DMS153 (cell line): ENCODE measurements around the gene PARG.
"Not testable (repeated sequence)": the region's sequence is repeated elsewhere in the genome, so short reads cannot be mapped to it uniquely, and the experiment has no call there.

ENCODE experiments used
- DNase-seq: peaks from one replicate; lab custom pipeline; 2025; lab: John Stamatoyannopoulos, UW

PARG gene

GRCh38 chr10:49827297-49827696 lies 114.5 kb downstream of the PARG start:
- no peak for DNase-seq

- DNase-seq = no peak
These were observed 122.4 kb downstream of the PARG start for GRCh38 chr10:49819234-49819958.

DNA sequence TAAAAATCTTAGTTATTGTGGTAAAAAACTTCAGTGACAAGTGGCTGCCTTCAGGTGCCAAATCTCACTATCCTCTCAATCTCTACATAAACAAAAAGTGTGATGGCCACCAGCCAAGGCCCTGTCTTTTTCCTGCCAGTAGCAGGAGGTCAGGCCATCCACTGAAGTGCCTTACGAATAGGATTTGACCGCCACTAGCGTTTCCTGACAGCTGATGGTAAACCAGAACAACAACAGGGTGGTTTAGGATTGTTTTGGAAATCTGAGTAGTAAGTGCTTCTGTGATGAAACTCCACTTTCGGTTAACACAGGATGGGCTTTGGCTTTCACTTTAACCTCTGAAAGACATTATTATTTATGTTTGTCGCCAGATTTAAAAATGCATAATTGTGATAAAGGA lies 124.0 kb downstream of the PARG start:
- peak; percentile 33 for DNase-seq

- no peak for DNase-seq
These were observed 137.8 kb downstream of the PARG start for GRCh38 chr10:49803988-49804387.

DNA sequence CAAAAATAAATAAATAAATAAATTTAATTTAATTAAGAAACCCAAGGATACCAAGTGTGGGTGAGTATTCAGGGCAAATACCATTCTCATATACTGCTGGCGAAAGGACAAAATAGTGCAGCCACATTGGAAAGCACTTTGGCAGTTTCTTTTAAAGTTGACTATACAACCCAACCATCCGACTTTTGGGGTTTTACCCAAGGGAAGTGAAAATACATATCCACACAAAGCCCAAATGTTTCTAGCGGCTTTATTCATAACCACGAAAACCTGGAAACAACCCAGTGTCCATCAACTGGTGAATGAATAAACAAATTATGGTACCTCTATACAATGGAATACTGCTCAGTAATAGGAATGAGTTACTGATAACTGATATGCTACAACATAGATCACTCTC lies 143.6 kb downstream of the PARG start:
- DNase-seq = no peak

DNA sequence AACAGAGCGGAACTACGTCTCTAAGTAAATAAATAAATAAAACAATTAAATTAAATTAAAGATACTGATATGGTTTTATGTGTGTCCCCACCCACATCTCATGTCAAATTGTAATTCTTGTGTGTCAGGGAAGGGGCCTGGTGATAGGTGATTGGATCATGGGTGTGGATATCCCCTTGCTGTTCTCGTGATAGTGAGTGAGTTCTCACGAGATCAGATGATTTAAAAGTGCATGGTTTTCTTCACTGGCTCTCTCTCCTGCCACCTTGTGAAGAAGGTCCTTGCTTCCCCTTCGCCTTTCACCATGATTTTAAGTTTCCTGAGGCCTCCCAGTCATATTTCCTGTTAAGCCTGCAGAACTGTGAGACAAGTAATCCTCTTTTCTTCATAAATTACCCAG lies 150.7 kb downstream of the PARG start:
- no peak for DNase-seq

DNA sequence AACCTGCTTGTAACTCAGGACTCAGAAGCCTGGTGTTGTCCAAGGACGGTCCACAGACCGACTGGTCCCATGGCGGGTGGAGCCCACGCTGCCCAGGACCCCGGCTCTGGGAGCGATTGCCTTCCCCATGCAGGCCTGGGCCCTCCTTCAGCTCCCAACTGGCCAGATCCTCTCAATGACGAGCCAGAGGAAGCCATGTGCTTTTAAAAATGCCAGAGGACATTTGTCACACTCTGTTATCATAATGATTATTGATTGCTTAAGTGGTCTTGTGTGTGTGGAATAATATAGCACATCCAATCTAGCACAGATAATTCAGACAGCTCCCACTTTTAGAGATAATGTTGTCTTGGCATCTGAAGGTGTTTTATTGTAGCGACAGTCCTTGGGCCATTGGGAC lies 157.1 kb downstream of the PARG start:
- no peak for DNase-seq

GRCh38 chr10:49783645-49784044 lies 158.2 kb downstream of the PARG start:
- DNase-seq = no peak

- no peak for DNase-seq
These were observed 160.6 kb downstream of the PARG start for GRCh38 chr10:49781247-49781646.

DNA sequence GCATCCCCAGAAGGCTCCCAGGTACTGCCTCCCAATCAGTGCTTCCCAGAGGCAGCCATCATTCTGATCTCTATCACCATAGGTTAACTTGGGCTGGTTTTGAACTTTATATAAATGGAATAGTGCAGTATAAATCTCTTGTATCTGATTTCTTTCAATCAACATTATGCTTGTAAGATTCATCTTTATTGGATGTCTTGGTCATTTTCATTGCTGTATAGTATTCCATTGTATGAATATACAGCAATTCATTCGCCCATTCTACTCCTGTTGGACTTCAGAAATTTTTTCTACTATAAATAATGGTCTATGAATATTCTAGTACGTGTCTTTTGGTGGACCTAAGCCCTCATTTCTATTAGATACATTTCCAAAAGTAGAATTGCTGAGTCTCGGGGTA lies 163.6 kb downstream of the PARG start:
- DNase-seq = no peak

DNA sequence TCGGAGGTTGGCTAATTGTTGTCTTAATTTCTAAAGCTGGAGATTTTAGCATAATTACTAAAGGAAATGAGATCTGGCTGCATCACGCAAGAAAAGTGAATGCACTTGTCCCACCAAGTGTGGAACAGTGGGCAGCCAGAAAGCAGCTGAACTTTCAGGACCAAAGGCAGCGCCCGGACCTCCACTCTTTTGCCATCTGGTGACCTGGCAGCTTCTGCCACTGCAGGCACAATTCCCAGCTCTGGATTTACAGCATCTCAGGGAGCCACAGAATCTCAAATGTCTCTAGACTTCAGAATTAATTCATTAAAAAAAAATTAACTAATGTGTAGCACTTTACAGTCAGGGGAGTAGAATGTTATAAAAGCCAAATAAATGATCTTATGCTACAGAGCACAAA lies 165.0 kb downstream of the PARG start:
- no peak for DNase-seq

DNA sequence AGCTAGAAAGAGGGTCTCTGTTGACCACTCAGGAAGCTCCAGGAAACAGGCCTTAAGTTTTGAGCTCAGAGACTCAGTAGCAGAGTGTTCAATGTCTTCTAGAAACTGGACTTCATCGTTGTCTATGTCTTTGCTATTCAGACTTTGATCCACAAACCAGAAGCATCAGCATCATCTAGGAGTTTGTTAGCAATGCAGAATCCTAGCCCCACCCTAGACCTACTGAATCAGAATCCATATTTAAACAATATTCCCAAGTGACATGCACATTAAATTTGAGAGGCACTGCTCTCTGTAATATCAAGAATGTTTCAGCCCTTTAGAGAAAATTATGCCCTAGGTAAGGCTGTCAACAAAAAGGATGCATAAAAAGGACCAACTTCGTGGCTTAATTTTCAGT lies 166.8 kb downstream of the PARG start:
- DNase-seq = no peak

GRCh38 chr10:49772944-49773343 lies 168.9 kb downstream of the PARG start:
- DNase-seq = not testable (repeated sequence)

GRCh38 chr10:49771046-49771445 lies 170.8 kb downstream of the PARG start:
- not testable (repeated sequence) for DNase-seq

- DNase-seq = no peak
These were observed 172.1 kb downstream of the PARG start for GRCh38 chr10:49769692-49770091.

- no peak for DNase-seq
These were observed 173.1 kb downstream of the PARG start for GRCh38 chr10:49768731-49769130.

DNA sequence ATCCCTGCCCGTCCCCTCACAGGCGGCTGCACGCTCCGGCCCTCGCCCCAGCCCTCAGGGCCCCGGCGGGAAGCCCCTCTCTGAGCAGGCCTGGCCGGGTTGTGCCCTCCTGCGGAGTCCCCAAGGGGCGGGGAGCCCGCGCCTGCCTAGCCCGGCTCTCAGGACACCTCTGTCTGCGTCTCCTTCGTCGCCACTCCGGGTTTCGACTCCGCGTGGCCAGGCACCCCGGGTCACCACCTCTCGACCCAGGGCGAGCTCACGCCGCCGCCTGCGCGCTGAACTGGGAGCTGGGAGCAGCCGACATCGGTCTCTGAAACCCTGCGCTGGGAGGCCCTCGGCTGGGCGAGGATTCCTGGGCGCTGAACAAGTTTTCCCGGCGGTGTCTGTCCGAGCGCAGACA lies 173.5 kb downstream of the PARG start:
- DNase-seq = no peak
